Measurements from ENCODE around the gene EFCAB5.
"Not testable (repeated sequence)": the region's sequence is repeated elsewhere in the genome, so short reads cannot be mapped to it uniquely, and the experiment has no call there.

EFCAB5 gene

DNA sequence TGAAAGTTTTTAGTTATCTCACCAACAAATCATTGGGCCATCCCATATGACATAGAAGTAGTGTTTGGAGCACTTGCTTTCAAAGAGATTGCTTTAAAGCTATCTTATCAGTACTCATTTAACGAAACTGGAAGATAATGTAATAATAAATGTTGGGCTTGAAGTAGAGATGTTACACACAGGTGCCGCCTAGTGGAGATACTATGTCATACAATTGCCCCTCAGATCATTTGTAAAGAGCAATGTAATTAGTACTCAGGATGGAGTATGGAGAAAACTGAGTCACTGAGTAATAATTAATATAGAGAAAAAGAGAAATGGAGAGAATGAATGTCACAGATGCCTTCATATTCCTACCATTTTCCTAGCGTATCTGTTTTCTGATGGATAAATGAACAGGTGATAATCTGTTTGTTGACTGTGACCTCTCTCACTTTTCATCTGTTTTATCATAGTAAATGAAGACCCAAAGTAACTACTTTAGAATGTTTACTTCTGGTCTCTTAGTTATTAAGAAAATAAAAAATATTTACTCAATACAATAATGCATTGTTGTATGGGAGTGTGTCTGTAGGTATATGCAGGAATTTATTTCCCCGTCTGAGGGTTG is 80.4 kb downstream of the EFCAB5 start:
- no peak for DNase-seq

DNA sequence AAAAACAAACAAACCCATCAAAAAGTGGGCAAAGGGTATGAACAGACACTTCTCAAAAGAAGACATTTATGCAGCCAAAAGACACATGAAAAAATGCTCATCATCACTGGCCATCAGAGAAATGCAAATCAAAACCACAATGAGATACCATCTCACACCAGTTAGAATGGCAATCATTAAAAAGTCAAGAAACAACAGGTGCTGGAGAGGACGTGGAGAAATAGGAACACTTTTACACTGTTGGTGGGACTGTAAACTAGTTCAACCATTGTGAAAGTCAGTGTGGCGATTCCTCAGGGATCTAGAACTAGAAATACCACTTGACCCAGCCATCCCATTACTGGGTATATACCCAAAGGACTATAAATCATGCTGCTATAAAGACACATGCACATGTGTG is 83.9 kb downstream of the EFCAB5 start:
- DNase-seq: not testable (repeated sequence)

DNA sequence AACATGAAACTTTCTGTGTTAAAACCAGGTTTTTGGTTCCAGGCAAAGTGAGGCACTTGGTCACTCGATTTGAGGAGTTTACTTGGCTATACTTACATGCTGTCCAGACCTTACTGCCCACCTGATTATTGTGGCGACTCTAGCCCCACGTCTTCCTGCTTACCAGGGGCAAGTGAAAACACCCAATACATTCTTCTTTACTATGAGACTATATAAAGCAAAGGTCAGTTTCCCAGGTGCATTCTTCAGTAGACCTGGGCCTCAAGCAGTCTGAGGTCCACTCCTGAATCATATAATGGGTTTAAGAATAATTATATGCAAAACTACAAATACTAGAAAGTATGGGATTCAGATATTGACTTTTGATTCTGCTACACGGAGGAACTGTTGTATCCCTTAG is 86.2 kb downstream of the EFCAB5 start:
- DNase-seq: no peak

GRCh38 chr17:30031214-30031869 is 89.9 kb downstream of the EFCAB5 start:
- DNase-seq: no peak

- DNase-seq: no peak
Measured at GRCh38 chr17:30035369-30035768, 93.9 kb downstream of the EFCAB5 start.

- not testable (repeated sequence) for DNase-seq
Measured at GRCh38 chr17:30040719-30041518, 99.5 kb downstream of the EFCAB5 start.

GRCh38 chr17:30041551-30041950 is 100.1 kb downstream of the EFCAB5 start:
- no peak for DNase-seq

DNA sequence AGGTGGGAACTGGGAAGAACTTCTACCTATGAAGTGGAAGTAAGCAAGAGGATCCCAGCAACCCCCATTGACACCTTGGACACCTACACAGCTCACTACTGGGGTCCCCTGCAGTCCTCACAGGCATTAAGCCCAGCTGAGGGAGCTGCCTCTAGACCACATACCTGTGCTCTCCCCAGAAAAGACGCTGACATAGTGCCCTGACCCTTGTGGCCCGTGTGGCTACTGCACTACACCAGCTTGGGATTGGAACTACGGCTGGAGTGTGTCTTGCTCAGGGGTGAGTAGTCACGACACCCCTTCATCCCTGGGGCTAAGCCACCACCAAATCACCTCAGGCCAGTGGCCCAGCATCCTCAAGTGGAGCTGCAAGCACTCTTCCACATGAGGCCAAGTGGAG is 120.9 kb downstream of the EFCAB5 start:
- DNase-seq: no peak

GRCh38 chr17:30064738-30065137 is 123.3 kb downstream of the EFCAB5 start:
- DNase-seq: no peak

DNA sequence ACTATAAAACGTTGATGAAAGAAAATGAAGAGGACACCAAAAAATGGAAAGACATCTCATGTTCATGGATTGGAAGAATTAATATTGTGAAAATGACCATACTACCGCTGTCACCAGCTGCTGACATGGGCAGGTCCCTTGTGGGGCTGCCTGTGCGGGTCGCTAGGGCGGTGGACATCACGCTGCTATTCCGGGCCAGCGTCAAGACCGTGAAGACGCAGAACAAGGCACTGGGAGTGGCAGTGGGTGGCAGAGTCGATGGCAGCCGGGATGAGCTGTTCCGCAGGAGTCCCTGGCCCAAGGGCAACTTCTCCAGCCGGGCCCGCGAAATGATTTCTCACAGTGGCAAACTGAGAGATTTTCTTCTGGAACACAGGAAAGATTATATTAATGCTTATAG is 127.0 kb downstream of the EFCAB5 start:
- no peak for DNase-seq

DNA sequence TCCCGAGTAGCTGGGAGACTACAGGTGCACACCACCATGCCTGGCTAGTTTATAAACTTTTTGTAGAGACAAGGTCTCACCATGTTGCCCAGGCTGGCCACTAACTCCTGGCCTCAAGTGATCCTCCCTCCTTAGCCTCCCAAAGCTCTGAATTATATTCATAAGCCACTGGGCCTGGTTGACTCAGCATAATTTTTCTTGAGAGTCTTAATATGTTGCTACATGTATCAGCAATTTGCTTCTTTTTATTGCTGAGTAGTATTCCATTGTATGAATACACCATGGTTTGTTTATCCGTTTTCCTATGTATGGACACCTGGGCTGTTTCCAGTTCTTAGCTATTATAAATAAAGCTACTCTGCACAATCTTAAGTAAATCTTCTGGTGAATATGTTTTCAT is 132.8 kb downstream of the EFCAB5 start:
- no peak for DNase-seq

- DNase-seq: no peak
Measured at GRCh38 chr17:30074730-30075129, 133.3 kb downstream of the EFCAB5 start.

GRCh38 chr17:30082773-30083172 is 141.3 kb downstream of the EFCAB5 start:
- no peak for DNase-seq

- DNase-seq: no peak
Measured at GRCh38 chr17:30084788-30085187, 143.4 kb downstream of the EFCAB5 start.

DNA sequence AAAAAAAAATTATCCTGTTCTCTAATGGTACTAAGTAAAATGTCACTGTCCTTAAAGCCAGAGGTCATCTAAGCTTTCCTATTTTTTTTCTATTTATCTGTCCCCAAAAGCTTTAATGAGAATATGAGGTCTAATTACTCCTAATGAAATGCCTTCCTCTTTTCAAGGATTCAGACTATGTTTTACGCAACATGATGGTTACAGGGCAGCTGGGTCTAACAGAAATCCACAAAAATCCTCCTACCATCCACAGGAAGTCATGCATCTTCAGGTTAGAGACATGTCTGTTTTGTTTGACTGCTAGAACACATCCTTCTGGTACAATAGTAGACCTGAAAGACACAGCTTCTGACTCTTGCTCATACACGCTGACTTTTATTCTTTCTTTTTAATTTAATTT is 145.5 kb downstream of the EFCAB5 start:
- no peak for DNase-seq

DNA sequence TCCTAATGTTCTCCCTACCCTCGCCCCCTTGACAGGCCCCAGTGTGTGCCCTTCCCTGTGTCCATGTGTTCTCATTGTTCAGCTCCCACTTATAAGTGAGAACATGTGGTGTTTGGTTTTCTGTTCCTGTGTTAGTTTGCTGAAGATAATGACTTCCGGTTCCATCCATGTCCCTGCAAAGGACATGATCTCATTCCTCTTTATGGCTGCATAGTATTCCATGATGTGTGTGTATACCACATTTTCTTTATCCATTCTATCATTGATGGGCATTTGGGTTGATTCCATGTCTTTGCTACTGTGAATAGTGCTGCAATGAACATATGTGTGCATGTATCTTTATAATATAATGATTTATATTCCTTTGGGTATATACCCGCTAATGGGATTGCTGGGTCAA is 146.0 kb downstream of the EFCAB5 start:
- not testable (repeated sequence) for DNase-seq

DNA sequence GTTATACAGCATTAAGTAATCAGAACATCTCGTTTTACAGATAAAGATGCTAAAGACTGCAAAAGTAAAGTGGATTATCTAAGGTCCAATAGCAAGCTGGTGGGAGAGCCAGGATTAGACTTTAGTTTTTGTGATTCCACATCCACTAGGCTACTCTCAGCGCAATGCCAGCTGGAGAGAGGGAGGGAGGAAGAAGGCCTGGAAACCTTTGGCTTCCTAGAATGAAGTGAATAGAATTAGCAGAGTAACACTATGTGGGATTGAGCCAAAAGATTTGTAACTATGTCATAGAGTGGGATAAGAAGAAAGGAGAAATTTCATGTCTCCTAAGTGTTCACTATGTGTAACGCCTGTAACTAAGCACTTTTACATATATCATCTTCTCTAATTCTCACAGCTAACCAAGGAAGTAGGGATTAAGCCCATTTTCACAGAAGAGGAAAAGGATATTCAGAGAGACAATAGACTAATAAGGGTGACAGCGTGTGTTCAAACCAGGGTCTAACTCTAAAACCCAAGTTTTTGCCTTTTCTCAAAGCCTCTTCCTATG is 149.8 kb downstream of the EFCAB5 start:
- no peak for DNase-seq

DNA sequence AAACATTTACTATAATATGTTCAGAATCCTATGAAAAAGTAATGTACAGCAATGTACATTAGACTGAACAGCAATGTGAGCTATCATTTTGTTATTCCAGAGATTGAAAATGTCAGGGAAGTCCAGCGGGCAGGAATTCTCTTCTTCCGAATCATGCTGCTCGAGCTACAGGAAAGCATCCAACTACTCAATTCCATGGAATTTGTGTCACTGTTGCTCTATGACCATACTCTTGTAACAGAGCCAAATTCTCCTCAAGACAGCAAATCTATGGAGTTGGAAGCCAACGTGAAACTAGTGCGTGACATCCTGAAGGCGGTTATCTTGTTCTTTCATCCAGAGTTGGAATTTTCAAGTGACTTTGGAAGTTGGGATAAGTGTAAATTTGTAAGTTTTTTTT is 150.3 kb downstream of the EFCAB5 start:
- peak; percentile 85 for DNase-seq

DNA sequence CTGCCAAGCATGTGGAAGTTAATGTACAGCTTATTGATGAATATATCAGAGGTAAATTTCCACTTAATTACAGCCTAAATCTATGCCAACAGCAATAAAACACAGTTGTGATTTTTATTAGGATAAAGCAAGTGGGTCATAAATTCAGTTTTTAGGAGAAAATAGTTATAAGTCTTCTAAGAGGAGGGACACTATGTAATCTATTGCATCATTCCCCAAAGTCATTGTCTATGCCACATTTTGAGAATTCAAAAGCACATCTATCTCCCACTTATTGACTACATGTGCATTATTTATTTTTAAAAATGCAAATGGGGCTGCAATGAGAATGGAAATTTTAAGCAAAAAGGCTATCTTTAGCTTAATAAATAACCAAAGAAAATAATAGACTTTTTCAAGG is 151.5 kb downstream of the EFCAB5 start:
- no peak for DNase-seq

DNA sequence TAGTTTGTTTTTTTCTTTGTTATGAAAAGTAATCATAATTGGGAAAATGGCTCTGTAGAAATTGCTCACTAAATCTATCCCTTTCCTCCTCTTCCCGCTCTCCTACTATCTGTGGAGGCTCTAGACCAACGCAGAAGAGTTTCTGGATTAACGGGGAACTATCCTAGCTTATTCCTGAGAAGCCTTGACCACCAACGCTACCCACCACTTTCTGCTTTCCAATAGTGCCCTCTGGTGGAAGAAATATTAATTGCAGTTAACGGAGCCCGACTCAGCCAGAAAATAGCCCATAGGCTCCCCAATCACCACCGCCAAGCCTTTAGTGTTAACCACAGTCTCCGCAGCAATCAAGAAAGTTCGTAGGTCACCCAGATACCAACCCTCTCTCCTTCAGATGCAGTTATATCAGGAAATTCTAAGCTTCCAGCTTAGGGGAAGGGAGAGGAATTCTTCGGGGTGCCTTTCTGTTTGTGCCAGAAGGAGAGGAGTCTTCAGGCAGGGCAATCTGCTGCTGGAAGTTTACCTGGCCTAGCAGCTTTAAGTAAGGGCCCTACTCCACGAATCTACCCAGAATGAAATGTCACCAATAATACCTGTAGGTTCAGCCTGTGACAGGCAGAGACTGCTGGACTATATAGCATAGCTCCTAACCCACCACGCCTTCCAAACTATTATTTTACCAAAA is 152.2 kb downstream of the EFCAB5 start:
- DNase-seq: peak; percentile 2

GRCh38 chr17:30095507-30096244 is 154.2 kb downstream of the EFCAB5 start:
- DNase-seq: peak; percentile 81

DNA sequence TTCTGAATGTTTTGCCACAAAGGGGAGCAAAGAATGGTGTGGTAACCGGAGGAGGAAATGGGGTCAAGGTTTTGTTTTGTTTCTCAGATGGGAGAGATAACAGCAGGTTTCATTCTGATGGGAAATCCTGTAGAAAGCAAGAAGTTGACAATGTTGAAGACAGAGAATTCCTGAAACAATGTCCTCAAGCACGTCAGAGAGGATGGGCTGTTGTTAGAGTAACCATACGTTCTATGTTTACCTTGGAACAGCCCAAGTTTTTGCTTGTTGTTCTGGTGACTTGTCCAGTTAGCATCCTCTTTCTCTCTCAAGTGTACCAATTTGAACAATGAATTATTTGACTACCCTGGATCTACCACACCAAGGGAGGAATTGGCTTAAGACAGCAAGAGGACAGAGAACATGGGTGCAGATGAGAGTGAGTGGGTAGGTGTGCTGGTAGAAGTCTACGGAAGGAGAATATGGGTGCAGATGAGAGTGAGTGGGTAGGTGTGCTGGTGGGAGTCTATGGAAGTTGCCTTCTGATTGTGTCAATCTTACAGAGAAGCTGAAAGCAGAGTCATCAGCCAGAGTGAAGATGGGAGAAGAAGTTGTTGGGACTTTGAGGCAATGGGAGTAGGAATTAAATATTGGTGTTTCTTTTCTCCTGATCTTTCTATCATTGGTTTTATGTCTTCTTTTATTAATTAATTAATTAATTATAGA is 160.4 kb downstream of the EFCAB5 start:
- DNase-seq: no peak
